ENCODE results near the gene ATP5MC3.

The ATP5MC3 gene

GRCh38 chr2:175156534-175156933 is 25.0 kb downstream of the ATP5MC3 start:
- TF ChIP-seq CTCF (IDR thresholded peaks at IDR 0.05; ENCODE audit: insufficient read depth, low read length, poor library complexity, severe bottlenecking), result no peak
- no peak for DNase-seq (ENCODE audit: extremely low read depth, insufficient read length)
- peaks cover 2% of the 10 kb centered on the region; the same call in 1 of the 2 replicates for H3K36me3 ChIP-seq (ENCODE audit: control insufficient read depth, insufficient read depth, low read length)
- H3K4me3 ChIP-seq (replicated peaks; ENCODE audit: low read depth, low read length), result no peak overlapping the region
- H3K27me3 ChIP-seq (replicated peaks; ENCODE audit: control insufficient read depth, insufficient read depth, low read length), result no peaks in the 10 kb centered on the region

GRCh38 chr2:175154661-175155082 is 26.8 kb downstream of the ATP5MC3 start:
- no peak overlapping the region for H3K4me3 ChIP-seq (replicated peaks; ENCODE audit: low read depth, low read length)
- H3K36me3 ChIP-seq (ENCODE audit: control insufficient read depth, insufficient read depth, low read length), result peaks cover 2% of the 10 kb centered on the region; the same call in 1 of the 2 replicates
- no peaks in the 10 kb centered on the region for H3K27me3 ChIP-seq (replicated peaks; ENCODE audit: control insufficient read depth, insufficient read depth, low read length)
- DNase-seq (ENCODE audit: extremely low read depth, insufficient read length), result peak; percentile 17
- TF ChIP-seq CTCF (IDR thresholded peaks at IDR 0.05; ENCODE audit: insufficient read depth, low read length, poor library complexity, severe bottlenecking), result no peak

DNA sequence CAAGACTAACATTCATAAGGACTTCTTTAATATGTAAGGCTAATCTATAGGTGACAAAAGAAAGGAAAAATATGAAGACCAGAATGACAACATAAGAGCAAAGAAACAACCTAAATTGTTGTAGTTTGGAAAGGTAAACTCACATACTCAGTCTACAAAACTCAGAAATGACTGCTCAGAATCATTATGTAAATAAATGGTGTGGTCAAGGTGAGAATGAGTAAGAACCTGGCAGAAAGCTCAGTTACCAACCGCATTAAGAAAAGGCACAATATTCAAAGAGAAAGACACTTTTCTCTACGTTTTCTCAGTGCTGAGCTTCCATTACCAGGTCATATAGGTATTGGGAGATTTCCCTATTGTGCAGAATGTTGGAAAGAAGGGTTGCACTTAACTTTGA is 29.3 kb downstream of the ATP5MC3 start:
- DNase-seq (ENCODE audit: extremely low read depth, insufficient read length), result peak; percentile 40
- peaks cover 2% of the 10 kb centered on the region; the same call in 1 of the 2 replicates for H3K36me3 ChIP-seq (ENCODE audit: control insufficient read depth, insufficient read depth, low read length)
- no peak for TF ChIP-seq CTCF (IDR thresholded peaks at IDR 0.05; ENCODE audit: insufficient read depth, low read length, poor library complexity, severe bottlenecking)
- H3K4me3 ChIP-seq (replicated peaks; ENCODE audit: low read depth, low read length), result no peak overlapping the region
- H3K27me3 ChIP-seq (replicated peaks; ENCODE audit: control insufficient read depth, insufficient read depth, low read length), result no peaks in the 10 kb centered on the region

- Histone ChIP-seq H3K27me3 (replicated peaks; ENCODE audit: control insufficient read depth, insufficient read depth, low read length) (no peaks in the 10 kb centered on the region), H3K4me3 (replicated peaks; ENCODE audit: low read depth, low read length) (no peak overlapping the region), H3K36me3 (ENCODE audit: control insufficient read depth, insufficient read depth, low read length) (peaks cover 2% of the 10 kb centered on the region; the same call in 1 of the 2 replicates)
- no peak for DNase-seq (ENCODE audit: extremely low read depth, insufficient read length)
- TF ChIP-seq CTCF (IDR thresholded peaks at IDR 0.05; ENCODE audit: insufficient read depth, low read length, poor library complexity, severe bottlenecking), result no peak
Measured at GRCh38 chr2:175151791-175152190, 29.7 kb downstream of the ATP5MC3 start.

DNA sequence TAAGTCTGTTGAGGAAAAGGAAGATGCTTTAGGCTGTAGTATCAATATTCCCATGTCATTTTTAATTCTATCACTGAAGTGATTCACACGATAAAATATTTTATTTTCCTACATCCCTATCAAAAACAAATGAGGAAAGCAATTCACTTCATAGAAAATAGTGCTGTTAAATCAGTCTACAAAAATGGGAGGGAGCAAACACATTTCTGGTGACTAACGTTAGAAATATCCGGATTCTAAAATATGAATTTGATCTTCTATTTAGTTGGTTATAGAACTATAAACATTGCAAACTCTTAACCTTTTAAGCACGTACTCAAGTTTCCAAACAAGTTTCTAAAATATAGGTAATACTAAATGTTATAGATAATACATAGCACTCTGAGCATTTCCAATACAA is 34.3 kb downstream of the ATP5MC3 start:
- no peak for DNase-seq (ENCODE audit: extremely low read depth, insufficient read length)
- no peaks in the 10 kb centered on the region for H3K27me3 ChIP-seq (replicated peaks; ENCODE audit: control insufficient read depth, insufficient read depth, low read length)
- H3K4me3 ChIP-seq (replicated peaks; ENCODE audit: low read depth, low read length), result no peak overlapping the region
- no peak for TF ChIP-seq CTCF (IDR thresholded peaks at IDR 0.05; ENCODE audit: insufficient read depth, low read length, poor library complexity, severe bottlenecking)
- peaks cover 3% of the 10 kb centered on the region; the same call in 1 of the 2 replicates for H3K36me3 ChIP-seq (ENCODE audit: control insufficient read depth, insufficient read depth, low read length)

GRCh38 chr2:175143678-175144077 is 37.8 kb downstream of the ATP5MC3 start:
- no peak for DNase-seq (ENCODE audit: extremely low read depth, insufficient read length)

More at GRCh38 chr2:175143678-175144077, 37.8 kb downstream of the ATP5MC3 start:
- TF ChIP-seq CTCF (IDR thresholded peaks at IDR 0.05; ENCODE audit: insufficient read depth, low read length, poor library complexity, severe bottlenecking), result no peak
- H3K27me3 ChIP-seq (replicated peaks; ENCODE audit: control insufficient read depth, insufficient read depth, low read length), result no peaks in the 10 kb centered on the region
- H3K36me3 ChIP-seq (ENCODE audit: control insufficient read depth, insufficient read depth, low read length), result peaks cover 3% of the 10 kb centered on the region; the same call in 1 of the 2 replicates
- no peak overlapping the region for H3K4me3 ChIP-seq (replicated peaks; ENCODE audit: low read depth, low read length)

Data from GM06990 (cell line).